H1 (cell line): Measurements from ENCODE around the gene KCNH1. TPM values are rescaled to one million over a fixed set of nuclear protein-coding genes. Genes with fewer than 3 reads are reported as not detected.

Experiments used
- CTCF ChIA-PET: fragments of 300-600 bp; sonication (Branson Sonifier 250); formaldehyde crosslinking; loops from one replicate; lab custom pipeline; 2021; ENCODE audit not compliant: partially characterized antibody; lab: Charles Lee
- POLR2A ChIA-PET: fragments of 300-600 bp; sonication (Branson Sonifier 250); formaldehyde crosslinking; loops from one replicate; lab custom pipeline; 2021; ENCODE audit warnings: inconsistent platforms; ENCODE audit not compliant: partially characterized antibody; lab: Charles Lee
- DNase-seq, 2 experiments: peaks; one replicate each; pipeline versions ENCODE4 v3.0.0 to v3.0.0-alpha.2; 2010 to 2022; ENCODE audit warnings: low spot score in 2 of 2, low read depth in 1 of 2, mixed read lengths in 1 of 2
- FAIRE-seq: peaks from 2 replicates; lab custom pipeline; 2011; peaks lifted over from hg19 to GRCh38; lab: Jason Lieb, UNC
- H2AFZ ChIP-seq: 2 replicates; pipeline ENCODE4 v1.8.1; 2012; ENCODE audit warnings: low read length, inconsistent platforms
- H2AK5ac ChIP-seq: 2 replicates; pipeline ENCODE4 v1.6.1; 2013; ENCODE audit warnings: low read depth, low read length
- H2BK120ac ChIP-seq: replicated peaks from 2 replicates; pipeline ENCODE3; 2013; ENCODE audit warnings: low read depth, low read length, inconsistent platforms
- H2BK12ac ChIP-seq: 2 replicates; pipeline ENCODE4 v1.6.1; 2013; ENCODE audit warnings: low read depth, low read length
- H2BK15ac ChIP-seq: 2 replicates; pipeline ENCODE4 v1.6.1; 2013; ENCODE audit warnings: low read length
- H2BK20ac ChIP-seq: 2 replicates; pipeline ENCODE4 v1.6.1; 2013; ENCODE audit warnings: low read length
- H2BK5ac ChIP-seq: 2 replicates; pipeline ENCODE4 v1.6.1; 2013; ENCODE audit warnings: low read depth, low read length
- H3K14ac ChIP-seq: 2 replicates; pipeline ENCODE4 v1.6.1; 2013; ENCODE audit warnings: inconsistent platforms; ENCODE audit not compliant: insufficient read length
- H3K18ac ChIP-seq: 2 replicates; pipeline ENCODE4 v1.6.1; 2013; ENCODE audit warnings: low read length; ENCODE audit errors: extremely low read depth
- H3K23ac ChIP-seq: 2 replicates; pipeline ENCODE4 v1.6.1; 2013; ENCODE audit warnings: inconsistent platforms; ENCODE audit not compliant: insufficient read length
- H3K23me2 ChIP-seq: 2 replicates; pipeline ENCODE4 v1.6.1; 2013; ENCODE audit warnings: low read depth, low read length
- H3K27ac ChIP-seq: 2 replicates; pipeline ENCODE4 v1.6.1; 2011; ENCODE audit warnings: low read depth, low read length, inconsistent platforms
- H3K27me3 ChIP-seq, 4 experiments: replicated peaks in 1 of 4; 1 replicate in 1 of 4; 2 replicates in 3 of 4; pipeline versions ENCODE4 v1.6.1 to v1.8.1; 2011 to 2013; ENCODE audit warnings: low read length in 3 of 4, mild to moderate bottlenecking in 3 of 4, inconsistent platforms in 2 of 4, mixed read lengths in 2 of 4, moderate library complexity in 1 of 4; ENCODE audit not compliant: control insufficient read depth in 3 of 4, insufficient read depth in 3 of 4; ENCODE audit errors: extremely low read depth in 1 of 4
- H3K36me3 ChIP-seq, 4 experiments: 2 replicates each; pipeline versions ENCODE4 v1.6.1 to v1.8.1; 2011 to 2013; ENCODE audit warnings: mild to moderate bottlenecking in 4 of 4, low read length in 3 of 4, moderate library complexity in 2 of 4, control low read depth in 1 of 4, inconsistent platforms in 1 of 4; ENCODE audit not compliant: insufficient read depth in 4 of 4, control insufficient read depth in 2 of 4
- H3K4ac ChIP-seq: replicated peaks from 2 replicates; pipeline ENCODE3; 2013; ENCODE audit warnings: low read length, low read depth, mixed read lengths, inconsistent platforms; ENCODE audit not compliant: insufficient read length
- H3K4me1 ChIP-seq, 4 experiments: replicated peaks in 1 of 4; 1 replicate in 1 of 4; 2 replicates in 3 of 4; pipeline versions ENCODE4 v1.6.1 to v1.8.1; 2011 to 2013; ENCODE audit warnings: low read length in 3 of 4, inconsistent platforms in 2 of 4, mixed read lengths in 1 of 4; ENCODE audit not compliant: insufficient read depth in 4 of 4, control insufficient read depth in 3 of 4
- H3K4me2 ChIP-seq, 2 experiments: 2 replicates each; pipeline versions ENCODE4 v1.6.1 to v1.8.1; 2011 to 2013; ENCODE audit warnings: low read depth in 2 of 2, low read length in 2 of 2, control low read depth in 1 of 2, inconsistent platforms in 1 of 2, mild to moderate bottlenecking in 1 of 2; ENCODE audit not compliant: insufficient read depth in 1 of 2
- H3K4me3 ChIP-seq, 4 experiments: fragments of 200-600, 300-600 bp in 1 of 4; sonication (generic), shearing (Covaris generic), sonication (Bioruptor Twin) in 1 of 4; 2 replicates each; pipeline versions ENCODE4 v1.5.1 to v1.8.1; 2011 to 2016; ENCODE audit warnings: low read length in 4 of 4, low read depth in 3 of 4, control low read depth in 2 of 4, inconsistent platforms in 2 of 4, mild to moderate bottlenecking in 2 of 4, mixed read lengths in 1 of 4, moderate library complexity in 1 of 4; ENCODE audit not compliant: insufficient read depth in 2 of 4; ENCODE audit errors: extremely low read depth in 1 of 4
- H3K56ac ChIP-seq: replicated peaks from 2 replicates; pipeline ENCODE3; 2013; ENCODE audit warnings: low read depth, mild to moderate bottlenecking, mixed read lengths, low read length, inconsistent platforms; ENCODE audit not compliant: insufficient read length
- H3K79me1 ChIP-seq: 2 replicates; pipeline ENCODE4 v1.6.1; 2013; ENCODE audit warnings: low read depth, low read length, control low read depth
- H3K79me2 ChIP-seq, 2 experiments: 2 replicates each; pipeline versions ENCODE4 v1.6.1 to v1.8.1; 2012 to 2013; ENCODE audit warnings: low read length in 2 of 2, mild to moderate bottlenecking in 2 of 2, inconsistent platforms in 1 of 2; ENCODE audit not compliant: insufficient read depth in 2 of 2, control insufficient read depth in 1 of 2
- H3K9ac ChIP-seq, 4 experiments: replicated peaks in 1 of 4; 1 replicate in 1 of 4; 2 replicates in 3 of 4; pipeline versions ENCODE4 v1.6.1 to v1.8.1; 2011 to 2013; ENCODE audit warnings: low read depth in 3 of 4, low read length in 3 of 4, control low read depth in 2 of 4, mild to moderate bottlenecking in 2 of 4, moderate library complexity in 2 of 4, inconsistent platforms in 1 of 4; ENCODE audit errors: extremely low read depth in 1 of 4
- H3K9me3 ChIP-seq, 2 experiments: 2 replicates each; pipeline versions ENCODE4 v1.6.1 to v1.8.1; 2012 to 2013; ENCODE audit warnings: mild to moderate bottlenecking in 2 of 2, moderate library complexity in 2 of 2, control low read depth in 1 of 2, inconsistent platforms in 1 of 2, low read depth in 1 of 2, low read length in 1 of 2, mixed read lengths in 1 of 2; ENCODE audit not compliant: insufficient read depth in 2 of 2
- H4K20me1 ChIP-seq, 2 experiments: replicated peaks in 1 of 2; 2 replicates each; pipeline versions ENCODE3 to v1.8.1; 2011 to 2013; ENCODE audit warnings: inconsistent platforms in 2 of 2, low read length in 2 of 2, mild to moderate bottlenecking in 1 of 2; ENCODE audit not compliant: insufficient read depth in 2 of 2, control insufficient read depth in 1 of 2
- H4K5ac ChIP-seq: 2 replicates; pipeline ENCODE4 v1.6.1; 2013; ENCODE audit warnings: low read length, low read depth, mixed read lengths, inconsistent platforms; ENCODE audit not compliant: insufficient read length
- H4K8ac ChIP-seq: 2 replicates; pipeline ENCODE4 v1.8.0; 2013; ENCODE audit warnings: mild to moderate bottlenecking, moderate library complexity, low read length, inconsistent platforms; ENCODE audit not compliant: insufficient read depth; ENCODE audit errors: extremely low read depth
- H4K91ac ChIP-seq: replicated peaks from 2 replicates; pipeline ENCODE3; 2013; ENCODE audit warnings: low read length, mixed read lengths, inconsistent platforms; ENCODE audit not compliant: insufficient read length
- BACH1 ChIP-seq: IDR thresholded peaks from 2 replicates; pipeline ENCODE4 v1.6.1; 2012; ENCODE audit warnings: low read length, improper control_type of control experiment
- MAFK ChIP-seq: IDR thresholded peaks from 2 replicates; pipeline ENCODE4 v1.6.1; 2012; ENCODE audit warnings: low read depth, mild to moderate bottlenecking, improper control_type of control experiment, low read length
- SAP30 ChIP-seq: fragments of 300-600 bp; sonication (generic); IDR thresholded peaks from 2 replicates; pipeline ENCODE4 v1.7.1; 2012; ENCODE audit warnings: low read length, moderate library complexity, mild to moderate bottlenecking, inconsistent platforms; ENCODE audit not compliant: insufficient read depth, insufficient replicate concordance
- TAF7 ChIP-seq: optimal IDR thresholded peaks from 2 replicates; pipeline ENCODE3; 2011; ENCODE audit warnings: low read depth, mild to moderate bottlenecking, inconsistent platforms, low read length, moderate library complexity, borderline replicate concordance
- TEAD4 ChIP-seq: IDR thresholded peaks from 2 replicates; pipeline ENCODE4 v1.6.1; 2012; ENCODE audit warnings: low read depth, low read length, inconsistent platforms, mixed read lengths
- YY1 ChIP-seq: IDR thresholded peaks from 2 replicates; pipeline ENCODE4 v1.6.1; 2011; ENCODE audit warnings: low read depth, mild to moderate bottlenecking, low read length
- WGBS, 2 experiments: shearing (Covaris generic) in 1 of 2; methylation state at CpG; one replicate each; pipeline versions ENCODE4 v1.1.6 to v1.1.7; 2013 to 2015; ENCODE audit warnings: low lambda C conversion rate in 2 of 2, mixed read lengths in 2 of 2, inconsistent platforms in 1 of 2, low coverage in 1 of 2, missing lambda C conversion rate in 1 of 2; ENCODE audit not compliant: insufficient replicate concordance in 2 of 2, insufficient coverage in 1 of 2, insufficient read length in 1 of 2; ENCODE audit errors: extremely low coverage in 1 of 2, missing lambda C conversion rate in 1 of 2; 5-methylcytosine and 5-hydroxymethylcytosine counted together
- polyA plus RNA-seq, 7 experiments: library from polyadenylated mRNA; depleted of rRNA in 3 of 7; stranded (reverse) in 5 of 7; unstranded in 2 of 7; fragments of >200 nt in 5 of 7; fragments of 200-250 nt in 2 of 7; gene quantifications; 1 replicate in 5 of 7; 2 replicates in 1 of 7; 4 replicates in 1 of 7; pipeline versions ENCODE4 v1.2.1 to v1.2.3, GENCODE V29; 2011 to 2013; ENCODE audit warnings: missing spikeins in 2 of 7, mixed read lengths in 2 of 7
- total RNA-seq: library from RNA; stranded (reverse); fragmentation: NEBNext Ultra II Directional; extraction: Animal tissue kit (Norgen Biotek cat#: 25700); gene quantifications from 2 replicates; pipeline ENCODE4 v1.2.1, GENCODE V29; 2021

KCNH1 gene
- total and polyA plus RNA-seq, 2 of the 8 experiments (the other 6 are each of a cell fraction or from before 2014, with no cell fraction given): 0.27 to 0.34 TPM

- Histone ChIP-seq H4K91ac (no peak overlapping the region), H4K20me1 (no peaks in the 10 kb centered on the region), H2BK12ac (no peak overlapping the region), H3K4me2 (no peak overlapping the region), H3K9me3 (no peaks in the 10 kb centered on the region), H3K79me1 (no peaks in the 10 kb centered on the region), H2BK5ac (no peak overlapping the region), H3K56ac (no peak overlapping the region), H3K23ac (no peak overlapping the region), H4K5ac (no peak overlapping the region), H3K23me2 (no peaks in the 10 kb centered on the region), H3K18ac (no peak overlapping the region), H3K27ac (no peak overlapping the region), H3K27me3 (no peaks in the 10 kb centered on the region), H3K4ac (no peak overlapping the region), H3K9ac (no peak overlapping the region), H3K36me3 (no peaks in the 10 kb centered on the region), H3K4me1 (no peaks in the 10 kb centered on the region), H3K4me3 (no peak overlapping the region), H2BK20ac (no peak overlapping the region), H2BK15ac (no peak overlapping the region), H4K8ac (no peak overlapping the region), H2AK5ac (no peak overlapping the region), H2AFZ (no peak overlapping the region), H2BK120ac (no peak overlapping the region), H3K14ac (no peak overlapping the region), H3K79me2 (no peaks in the 10 kb centered on the region)
- ChIA-PET POLR2A (no interaction called here), CTCF (interaction anchor here (1.3 kb wide), 1 partner anchor 12 kb away, joined by 3 read pairs; no protein-coding TSS in a partner anchor)
- FAIRE-seq (no peak), DNase-seq (no peak)
- 91% methylated on average over 2 of the region's 2 CpGs; no CpG with 5 or more reads in 1 of the 2 experiments for WGBS, 2 experiments
- no peak for TF ChIP-seq BACH1
- TF ChIP-seq TEAD4: no peak
- TF ChIP-seq TAF7: no peak
- TF ChIP-seq SAP30: no peak
- no peak for TF ChIP-seq MAFK
- TF ChIP-seq YY1: no peak
These were observed 233.1 kb downstream of the KCNH1 start for GRCh38 chr1:210900820-210901219.
